HCEC 1CT (cell line): ENCODE results near the gene CCSER1.
"Not testable (repeated sequence)": the region's sequence is repeated elsewhere in the genome, so short reads cannot be mapped to it uniquely, and the experiment has no call there.

Source experiments
- DNase-seq: peaks from one replicate; pipeline ENCODE4 v3.0.0-alpha.2; 2017

Gene CCSER1

DNA sequence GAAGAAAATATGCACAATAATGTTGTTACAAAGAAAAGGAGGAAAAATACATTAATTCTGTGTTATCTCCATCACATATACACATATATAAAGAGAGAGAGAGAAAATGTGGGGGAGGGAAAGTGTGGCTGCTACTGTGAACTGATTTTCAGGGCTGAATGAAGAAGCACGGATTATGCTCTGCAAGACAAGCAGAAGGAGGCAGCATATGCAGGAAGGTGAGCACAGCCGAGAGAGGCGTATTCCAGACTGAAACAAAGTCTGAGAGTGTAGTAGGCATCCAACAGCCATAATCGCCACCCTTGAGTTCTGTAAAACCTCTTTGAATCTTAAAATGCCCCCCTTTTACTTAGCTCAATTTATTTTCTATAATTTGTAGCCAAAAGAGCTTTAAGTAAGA, 1094.8 kb downstream of the CCSER1 start:
- no peak for DNase-seq

GRCh38 chr4:91226867-91227266, 1099.7 kb downstream of the CCSER1 start:
- no peak for DNase-seq

- no peak for DNase-seq
These were observed 1101.5 kb downstream of the CCSER1 start for GRCh38 chr4:91228659-91229058.

GRCh38 chr4:91233164-91233563, 1106.0 kb downstream of the CCSER1 start:
- no peak for DNase-seq

GRCh38 chr4:91243132-91243531, 1115.9 kb downstream of the CCSER1 start:
- no peak for DNase-seq

GRCh38 chr4:91256043-91256442, 1128.8 kb downstream of the CCSER1 start:
- DNase-seq = no peak

- no peak for DNase-seq
These were observed 1129.6 kb downstream of the CCSER1 start for GRCh38 chr4:91256751-91257150.

- no peak for DNase-seq
These were observed 1130.5 kb downstream of the CCSER1 start for GRCh38 chr4:91257721-91258120.

DNA sequence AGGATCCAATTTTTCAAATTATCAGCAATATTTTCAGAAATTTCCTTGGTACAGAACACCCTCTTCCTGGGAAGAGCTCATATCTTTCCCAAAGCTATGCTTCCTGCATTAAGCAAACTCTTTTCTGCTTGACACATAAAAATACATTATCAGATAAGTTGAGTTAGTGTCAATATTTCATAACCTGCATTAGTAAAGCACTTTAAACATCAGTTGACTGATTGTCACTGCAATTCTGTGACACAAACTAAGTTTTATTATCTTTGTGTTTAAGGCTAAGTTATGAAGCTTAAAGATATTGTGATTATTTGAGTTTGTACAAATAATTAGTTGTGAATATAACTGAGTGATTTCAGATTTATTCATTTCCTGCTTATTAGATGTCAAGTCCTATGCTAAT, 1131.1 kb downstream of the CCSER1 start:
- DNase-seq = no peak

DNA sequence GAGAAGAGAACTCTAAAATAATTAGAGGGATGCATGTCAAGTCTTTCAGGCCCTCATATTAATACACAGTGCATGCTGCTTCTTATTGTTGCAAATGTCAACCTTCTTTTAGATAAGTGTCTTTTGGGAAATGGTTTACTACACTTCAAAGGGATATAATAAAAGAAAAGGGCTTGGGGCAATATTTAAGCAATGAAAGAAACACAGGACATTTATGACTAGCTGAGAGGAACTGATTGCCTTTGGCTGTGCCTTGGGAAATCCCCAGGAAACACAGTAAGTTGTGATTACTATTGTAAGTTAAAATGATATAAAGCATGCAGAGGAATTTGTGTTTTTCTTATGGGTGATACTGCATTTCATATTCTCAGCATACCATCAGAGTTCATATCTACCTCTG, 1140.3 kb downstream of the CCSER1 start:
- no peak for DNase-seq

- not testable (repeated sequence) for DNase-seq
These were observed 1141.3 kb downstream of the CCSER1 start for GRCh38 chr4:91268481-91268880.

DNA sequence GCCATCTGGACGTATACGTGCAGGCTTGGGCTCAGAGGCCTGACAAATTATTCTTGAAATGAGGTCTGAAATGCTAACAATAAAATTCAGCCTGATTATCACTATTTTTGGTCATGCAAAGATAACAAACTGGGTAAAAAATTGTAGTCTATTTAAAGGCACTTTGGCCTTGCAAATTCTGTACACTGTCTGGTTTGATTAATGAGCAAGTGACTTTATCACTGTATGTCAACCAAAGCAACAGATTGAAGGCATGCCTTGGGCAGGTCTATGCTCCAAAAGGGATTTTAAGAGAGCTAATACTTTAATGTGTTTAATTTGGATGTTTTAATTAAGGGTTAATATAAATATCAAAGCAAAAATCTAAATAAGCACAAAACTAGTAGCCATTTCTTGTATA, 1141.7 kb downstream of the CCSER1 start:
- no peak for DNase-seq

DNA sequence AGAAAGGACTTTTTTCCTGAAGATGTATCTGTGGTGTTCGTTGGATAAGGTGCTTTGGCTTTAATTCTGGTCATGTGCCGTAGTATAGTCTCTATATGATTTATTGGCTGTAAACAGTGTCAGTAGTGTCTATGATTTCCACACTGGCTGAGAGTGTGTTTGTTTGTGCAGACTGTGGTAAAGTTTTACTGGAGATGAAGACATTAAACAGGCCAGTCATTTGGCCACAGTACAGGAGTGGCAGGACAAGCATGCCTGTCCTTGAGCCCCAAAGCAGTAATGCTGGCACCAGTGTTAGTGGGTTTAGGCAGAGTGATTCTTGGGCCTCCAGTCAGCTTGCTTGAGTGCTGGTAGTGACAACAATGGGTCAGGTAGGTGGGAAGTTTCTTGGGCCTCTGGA, 1152.7 kb downstream of the CCSER1 start:
- DNase-seq = no peak

DNA sequence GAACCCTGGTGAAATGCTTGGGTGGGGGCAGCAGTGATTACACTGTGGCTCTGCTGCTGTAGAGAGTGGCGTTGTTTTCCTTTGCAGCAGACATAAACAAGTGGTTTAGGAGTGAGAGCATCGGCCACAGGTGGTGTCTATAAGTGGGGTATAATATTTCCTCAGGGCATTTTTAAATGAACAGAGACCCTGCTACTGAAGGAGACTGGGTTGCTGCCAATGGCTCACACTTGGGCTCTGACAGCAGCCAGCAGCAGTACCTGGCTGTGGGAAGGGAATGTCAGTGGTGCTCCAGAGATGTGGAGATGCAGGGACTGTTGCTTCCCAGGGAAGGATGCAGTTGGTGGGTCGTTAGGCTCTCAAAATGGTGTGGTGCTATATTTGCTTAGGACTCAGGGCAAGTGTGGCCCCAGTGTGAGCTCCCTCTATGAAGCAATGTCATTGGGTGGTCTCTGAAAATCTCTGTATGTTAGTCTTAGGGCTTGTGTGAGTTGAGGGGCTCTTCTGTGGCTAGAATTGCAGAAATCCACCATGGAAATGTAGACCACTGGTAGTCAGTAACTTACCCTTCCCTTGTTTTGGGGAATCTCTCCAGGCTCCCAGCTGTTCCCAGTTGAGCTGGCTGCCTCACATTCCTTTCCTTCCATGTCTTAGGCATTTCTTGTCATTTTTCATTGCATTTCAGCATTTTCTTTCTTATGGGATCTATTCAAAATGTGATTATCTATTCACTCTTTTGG, 1153.5 kb downstream of the CCSER1 start:
- DNase-seq = no peak

GRCh38 chr4:91282217-91282616, 1155.0 kb downstream of the CCSER1 start:
- DNase-seq = no peak

DNA sequence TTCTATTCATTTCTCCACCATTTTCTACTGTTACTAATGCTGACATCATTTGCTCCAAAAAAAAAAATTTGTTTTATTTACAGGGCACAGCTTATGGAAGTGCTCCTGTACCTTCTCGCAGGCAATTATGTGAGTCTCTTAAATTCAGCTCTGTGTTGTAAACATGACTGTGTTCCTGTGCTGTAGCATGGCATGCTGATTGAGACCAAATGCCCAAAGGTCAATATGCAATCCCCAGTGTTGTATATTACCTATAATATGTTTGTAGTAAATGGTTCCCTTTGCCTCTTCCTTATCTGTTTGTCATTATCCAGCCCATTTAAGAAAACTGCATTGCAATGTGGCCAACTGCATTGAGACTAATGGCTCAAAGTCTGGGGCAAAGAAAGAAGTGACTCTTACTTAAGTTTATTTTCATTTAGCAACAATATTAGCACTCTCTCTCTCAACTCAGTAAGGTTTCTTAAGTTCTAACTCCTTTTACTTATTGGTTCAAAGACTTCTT, 1156.6 kb downstream of the CCSER1 start:
- no peak for DNase-seq

DNA sequence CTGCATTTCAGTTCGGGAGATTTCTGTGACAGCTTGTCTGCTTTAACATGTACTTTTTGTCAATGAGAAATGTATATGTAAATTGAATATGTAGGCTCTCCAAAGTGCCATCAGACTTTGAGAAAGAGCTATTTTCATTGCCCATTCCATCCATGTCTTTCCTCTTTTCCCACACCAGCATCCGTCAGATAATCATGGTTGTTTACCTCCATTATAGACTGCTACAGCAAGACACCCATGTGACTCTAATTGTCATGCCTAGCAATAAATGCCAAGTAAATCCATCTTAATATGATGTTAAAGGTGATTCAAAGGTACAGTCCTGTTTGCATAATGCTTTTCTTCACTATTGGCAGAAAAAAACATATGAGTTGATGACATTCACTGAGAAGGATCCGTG, 1157.3 kb downstream of the CCSER1 start:
- no peak for DNase-seq

DNA sequence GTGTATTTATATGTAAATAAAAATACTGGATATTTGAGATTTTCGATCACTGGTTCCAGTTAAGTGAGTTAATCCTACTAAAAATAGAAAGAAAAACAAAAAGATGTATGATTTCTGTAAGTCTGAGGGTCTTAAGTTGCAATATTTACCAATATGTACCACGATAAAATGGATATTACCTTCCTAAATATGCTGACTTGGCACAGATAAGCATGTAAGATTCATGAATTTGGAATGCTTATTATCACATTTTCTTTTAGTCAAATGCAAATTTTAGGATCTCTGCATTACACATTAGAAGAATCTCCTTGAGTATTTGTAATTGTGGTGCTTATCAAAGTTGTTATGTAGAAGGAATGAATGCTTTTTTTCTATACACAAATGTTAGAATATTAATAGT, 1158.3 kb downstream of the CCSER1 start:
- no peak for DNase-seq

DNA sequence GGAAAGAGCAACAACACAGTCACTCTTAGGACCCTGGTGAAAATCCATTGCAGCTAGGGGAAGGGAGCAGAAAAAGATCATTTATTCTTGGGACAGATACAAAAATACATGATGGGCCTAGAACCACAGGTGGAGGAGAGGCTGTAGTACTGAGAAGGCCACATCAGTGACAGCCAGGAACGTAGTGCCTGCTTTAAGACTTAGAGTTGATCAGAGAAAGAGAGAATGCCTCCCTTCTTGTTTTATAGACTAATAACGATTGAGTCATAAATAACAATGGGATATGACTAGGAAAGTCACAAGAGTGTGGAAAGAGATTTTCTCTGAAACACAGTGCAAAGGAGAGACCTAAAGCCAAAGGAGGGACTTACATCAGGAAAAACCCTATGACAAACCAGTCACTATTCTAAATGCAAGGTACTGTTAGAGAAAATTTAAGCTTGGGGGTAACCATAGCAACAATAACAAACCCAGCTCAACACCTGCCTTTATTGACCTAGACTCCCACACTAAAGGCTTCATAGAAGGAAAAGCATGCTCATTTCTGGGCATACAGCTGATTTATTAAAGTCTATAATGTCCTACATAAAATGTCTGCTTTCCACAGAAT, 1161.6 kb downstream of the CCSER1 start:
- no peak for DNase-seq

DNA sequence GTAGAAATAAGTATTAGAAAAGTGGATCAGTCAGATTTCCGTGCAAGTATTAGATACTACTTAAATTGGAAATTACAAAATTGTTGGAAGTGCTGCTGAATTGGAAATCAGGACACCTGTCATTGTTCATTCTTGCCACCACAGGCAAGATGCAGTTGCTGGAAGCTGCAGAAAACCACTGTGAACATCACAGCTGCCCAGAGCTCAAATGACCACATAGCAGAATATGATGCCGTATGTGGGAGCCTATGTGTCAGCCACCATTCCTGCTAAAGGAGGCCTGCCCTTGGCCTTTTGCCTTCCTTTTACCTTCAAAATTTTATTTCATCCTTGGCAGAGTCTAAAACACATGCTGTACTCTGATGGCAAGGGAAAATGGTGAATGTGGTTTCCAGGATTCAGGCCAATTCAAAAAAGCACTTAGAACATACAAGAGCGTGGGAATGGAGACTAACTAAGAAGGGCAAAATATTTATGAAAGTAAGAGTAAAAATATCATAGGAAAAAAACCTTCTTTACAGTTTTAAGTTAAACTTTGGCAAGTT, 1171.0 kb downstream of the CCSER1 start:
- DNase-seq = no peak

DNA sequence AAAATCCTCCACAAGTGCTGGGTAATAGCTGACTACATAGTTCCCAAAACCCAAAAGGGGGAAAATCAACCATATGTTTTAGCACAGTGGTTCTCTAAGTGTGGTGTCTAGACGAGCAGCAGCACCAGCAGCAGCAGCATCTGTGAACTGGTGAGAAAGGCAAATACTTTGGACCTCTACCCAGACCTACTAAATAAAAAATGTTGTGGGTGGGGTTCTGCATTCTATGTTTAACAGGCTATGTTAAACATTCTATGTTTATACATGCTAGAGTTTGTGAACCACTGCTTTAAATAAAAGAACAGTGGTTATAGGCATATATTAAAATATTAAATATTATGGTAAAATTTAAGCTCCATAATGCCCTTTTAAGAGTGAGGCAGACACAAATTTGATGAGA, 1171.6 kb downstream of the CCSER1 start:
- DNase-seq = no peak

- no peak for DNase-seq
These were observed 1174.9 kb downstream of the CCSER1 start for GRCh38 chr4:91302120-91302519.

- no peak for DNase-seq
These were observed 1177.1 kb downstream of the CCSER1 start for GRCh38 chr4:91304292-91304691.

DNA sequence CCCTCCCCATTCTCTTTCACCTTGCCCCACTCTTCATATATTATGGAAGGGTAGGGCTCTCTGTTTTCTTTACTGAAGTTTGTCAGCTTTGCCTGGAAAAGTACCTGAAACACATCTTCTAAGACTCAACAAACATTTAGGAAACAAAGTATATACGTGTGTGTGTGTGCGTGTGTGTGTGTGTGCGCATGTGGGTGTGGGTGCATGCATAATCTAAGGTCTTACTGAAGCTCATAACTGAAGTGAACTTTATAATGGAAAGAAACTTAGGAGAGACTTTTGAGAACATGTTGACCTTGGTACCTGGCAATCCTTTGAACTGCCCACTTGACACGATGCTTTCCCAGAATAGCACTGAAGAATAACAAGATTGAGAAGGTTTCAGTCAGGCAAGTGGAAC, 1190.2 kb downstream of the CCSER1 start:
- no peak for DNase-seq
